HEK293T (cell line): Measurements from ENCODE around the gene APH1A.
"Not testable (repeated sequence)": the region's sequence is repeated elsewhere in the genome, so short reads cannot be mapped to it uniquely, and the experiment has no call there.

ENCODE experiments used
- CTCF ChIA-PET: fragments of 350-600 bp; formaldehyde crosslinking; extraction: SDS; loops from one replicate; lab custom pipeline; 2021; ENCODE audit warnings: antibody characterized with exemption, inconsistent platforms; lab: Yijun Ruan, JAX
- POLR2A ChIA-PET: fragments of 350-600 bp; formaldehyde crosslinking; extraction: SDS; loops from one replicate; lab custom pipeline; 2020; ENCODE audit warnings: antibody characterized with exemption, inconsistent platforms; lab: Yijun Ruan, JAX
- DNase-seq: peaks from one replicate; pipeline ENCODE4 v3.0.0; 2012; ENCODE audit warnings: mixed read lengths; ENCODE audit errors: extremely low spot score
- ARNT ChIP-seq: fragments of 450-650 bp; IDR thresholded peaks from 2 replicates; pipeline ENCODE4 v1.6.1; 2017; ENCODE audit warnings: mild to moderate bottlenecking
- BHLHE40 ChIP-seq: fragments of 450-650 bp; IDR thresholded peaks from 2 replicates; pipeline ENCODE4 v1.6.1; 2016; ENCODE audit warnings: mild to moderate bottlenecking, moderate library complexity, borderline replicate concordance
- CTBP1 ChIP-seq: fragments of 450-650 bp; IDR thresholded peaks from 2 replicates; pipeline ENCODE4 v1.6.1; 2016; ENCODE audit warnings: borderline replicate concordance
- ELF4 ChIP-seq: fragments of 450-650 bp; IDR thresholded peaks from 2 replicates; pipeline ENCODE4 v1.6.1; 2017; ENCODE audit warnings: antibody characterized with exemption
- FOXA1 ChIP-seq: fragments of 450-650 bp; IDR thresholded peaks from 2 replicates; pipeline ENCODE4 v1.6.1; 2016; ENCODE audit warnings: mild to moderate bottlenecking
- FOXK2 ChIP-seq: fragments of 450-650 bp; IDR thresholded peaks from 2 replicates; pipeline ENCODE4 v1.6.1; 2016; ENCODE audit warnings: mild to moderate bottlenecking
- FOXM1 ChIP-seq: fragments of 450-650 bp; IDR thresholded peaks from 2 replicates; pipeline ENCODE4 v1.6.1; 2017; ENCODE audit warnings: mild to moderate bottlenecking, borderline replicate concordance
- HDGF ChIP-seq: fragments of 450-650 bp; IDR thresholded peaks from 2 replicates; pipeline ENCODE4 v1.6.1; 2017; ENCODE audit warnings: antibody characterized with exemption, borderline replicate concordance
- L3MBTL2 ChIP-seq: fragments of 450-650 bp; conservative IDR thresholded peaks from 2 replicates; pipeline ENCODE4 v1.6.1; 2016; ENCODE audit warnings: mild to moderate bottlenecking
- LEF1 ChIP-seq: fragments of 450-650 bp; IDR thresholded peaks from 2 replicates; pipeline ENCODE4 v1.6.1; 2017; ENCODE audit warnings: mild to moderate bottlenecking, borderline replicate concordance
- NFRKB ChIP-seq: fragments of 450-650 bp; IDR thresholded peaks from 2 replicates; pipeline ENCODE4 v1.6.1; 2016; ENCODE audit warnings: mild to moderate bottlenecking, moderate library complexity
- PKNOX1 ChIP-seq: fragments of 450-650 bp; IDR thresholded peaks from 2 replicates; pipeline ENCODE4 v1.6.1; 2016
- SP1 ChIP-seq: fragments of 450-650 bp; IDR thresholded peaks from 2 replicates; pipeline ENCODE4 v1.6.1; 2017
- SUZ12 ChIP-seq: fragments of 450-650 bp; IDR thresholded peaks from 2 replicates; pipeline ENCODE4 v1.6.1; 2016; ENCODE audit warnings: mild to moderate bottlenecking
- TARDBP ChIP-seq: fragments of 450-650 bp; IDR thresholded peaks from 2 replicates; pipeline ENCODE4 v1.6.1; 2016
- ZNF384 ChIP-seq: fragments of 450-650 bp; IDR thresholded peaks from 2 replicates; pipeline ENCODE4 v1.6.1; 2016

Gene APH1A

GRCh38 chr1:150268705-150269403 lies at the start of gene APH1A:
TSS of gene APH1A (minus strand) at chr1:150269016. CDS start at chr1:150268810, 206 bp downstream.
- POLR2A ChIA-PET: interaction anchor here (0.6 to 6.7 kb wide), 7 partner anchors 10 to 248 kb away, joined by 3 to 137 read pairs (median 3); partner anchors contain the start of gene CA14
- CTCF ChIA-PET: interaction anchor here (0.6 to 2.2 kb wide), 3 partner anchors 13 to 209 kb away, joined by 3 to 10 read pairs (median 3); no protein-coding TSS in a partner anchor
- no peak for TF ChIP-seq SUZ12
- TF ChIP-seq L3MBTL2: peak; percentile 93
- TF ChIP-seq TARDBP: no peak
- no peak for TF ChIP-seq LEF1
- TF ChIP-seq PKNOX1: no peak
- no peak for TF ChIP-seq ARNT
- TF ChIP-seq BHLHE40: no peak
- no peak for TF ChIP-seq FOXA1
- no peak for TF ChIP-seq ZNF384
- no peak for TF ChIP-seq FOXK2
- TF ChIP-seq HDGF: peak; percentile 69; the same call in 1 of the 2 replicates
- no peak for TF ChIP-seq CTBP1
- TF ChIP-seq SP1: no peak
- no peak for TF ChIP-seq NFRKB
- 0 out of 2 replicates have a peak, but pooled peaks have one; percentile 28 for TF ChIP-seq FOXM1
- peak; percentile 55 for TF ChIP-seq ELF4

DNA sequence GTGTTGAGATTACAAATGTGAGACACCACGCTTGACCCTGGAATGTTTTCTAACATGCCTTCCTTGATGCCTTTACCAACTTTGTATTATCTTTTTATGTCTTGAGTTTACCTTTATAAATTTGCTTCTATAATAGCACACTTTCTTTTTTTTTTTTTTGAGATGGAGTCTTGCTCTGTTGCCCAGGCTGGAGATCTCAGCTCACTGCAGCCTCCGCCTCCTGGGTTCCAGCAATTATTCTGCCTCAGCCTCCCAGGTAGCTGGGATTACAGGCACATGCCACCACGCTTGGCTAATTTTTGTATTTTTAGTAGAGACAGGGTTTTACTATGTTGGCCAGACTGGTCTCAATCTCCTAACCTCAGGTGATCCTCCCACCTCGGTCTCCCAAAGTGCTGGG lies 45.9 kb upstream of the APH1A start:
- DNase-seq, CTCF ChIA-PET, POLR2A ChIA-PET: not testable (repeated sequence)

More at GRCh38 chr1:150268705-150269403, at the start of gene APH1A:
- DNase-seq: peak; percentile 99

DNA sequence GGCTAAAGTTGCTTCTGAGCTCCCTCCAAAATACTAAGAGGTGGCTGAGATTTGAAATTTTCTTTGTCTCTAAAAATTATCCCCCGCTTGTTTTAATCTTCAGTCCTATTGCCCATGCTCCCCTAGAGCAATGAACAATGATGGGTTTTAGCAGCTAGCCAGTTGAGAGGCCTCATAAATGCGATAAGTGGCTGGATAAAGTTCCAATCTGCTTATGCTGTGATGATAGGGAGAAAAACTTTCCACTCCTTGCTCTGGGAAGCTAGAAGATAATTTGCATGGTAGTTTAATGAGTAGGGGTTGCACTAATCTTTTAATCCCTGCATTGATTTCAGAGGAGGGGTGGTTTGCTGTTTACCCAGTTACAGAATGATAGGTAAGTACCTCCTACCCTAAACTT lies 42.9 kb upstream of the APH1A start:
- no peak for DNase-seq
- ChIA-PET CTCF (interaction anchor here (0.6 kb wide), 1 partner anchor 220 kb away, joined by 14 read pairs; no protein-coding TSS in a partner anchor), POLR2A (interaction anchor here (0.7 kb wide), 1 partner anchor 56 kb away, joined by 3 read pairs; no protein-coding TSS in a partner anchor)
- TF ChIP-seq HDGF: no peak
- no peak for TF ChIP-seq ARNT
- no peak for TF ChIP-seq NFRKB
- TF ChIP-seq CTBP1: no peak
- TF ChIP-seq ELF4: no peak
- TF ChIP-seq TARDBP: no peak
- no peak for TF ChIP-seq FOXA1
- TF ChIP-seq FOXK2: no peak
- TF ChIP-seq BHLHE40: no peak
- TF ChIP-seq PKNOX1: no peak
- no peak for TF ChIP-seq ZNF384
- no peak for TF ChIP-seq SP1

- TF ChIP-seq FOXK2 (no peak), SUZ12 (no peak), NFRKB (no peak), PKNOX1 (no peak), L3MBTL2 (no peak), ZNF384 (no peak), TARDBP (no peak), LEF1 (no peak)
- POLR2A ChIA-PET: no interaction called here
- no peak for DNase-seq
- CTCF ChIA-PET: no interaction called here
These were observed 41.1 kb upstream of the APH1A start for GRCh38 chr1:150309758-150310508.

GRCh38 chr1:150308585-150308984 lies 39.8 kb upstream of the APH1A start:
- CTCF ChIA-PET, POLR2A ChIA-PET, DNase-seq: not testable (repeated sequence)

- DNase-seq: no peak
- POLR2A ChIA-PET: no interaction called here
These were observed 34.1 kb upstream of the APH1A start for GRCh38 chr1:150302902-150303301.

GRCh38 chr1:150302338-150302737 lies 33.5 kb upstream of the APH1A start:
- ChIA-PET CTCF (no interaction called here), POLR2A (no interaction called here)
- no peak for DNase-seq
- TF ChIP-seq ARNT: no peak

More at GRCh38 chr1:150302902-150303301, 34.1 kb upstream of the APH1A start:
- no peak for TF ChIP-seq SP1
- CTCF ChIA-PET: no interaction called here
